Body of pancreas (tissue), 4 donors: Measurements from ENCODE around the gene NCBP2. TPM values are rescaled to one million over a fixed set of nuclear protein-coding genes. Genes with fewer than 3 reads are reported as not detected.

Experiments
- ATAC-seq: fragments of 150-250 bp; one replicate; pipeline ENCODE4 v1.9.1; 2016
- DNase-seq, 4 donors: peaks; one replicate each; pipeline ENCODE4 v3.0.0-alpha.2; 2019
- H3K27ac ChIP-seq, 4 donors: fragments of 200-600 bp; sonication (generic); 1 replicate in 3 of 4; 2 replicates in 1 of 4; pipeline versions ENCODE4 v1.5.1 to v1.6.1; 2016 to 2019; ENCODE audit warnings: mild to moderate bottlenecking in 1 of 4, mixed read lengths in 1 of 4, moderate library complexity in 1 of 4
- H3K27me3 ChIP-seq, 2 donors: fragments of 200-600 bp; sonication (generic); one replicate each; pipeline ENCODE4 v1.6.0; 2016; ENCODE audit warnings: mild to moderate bottlenecking in 1 of 2
- H3K36me3 ChIP-seq, 2 donors: fragments of 200-600 bp; sonication (generic); replicated peaks in 1 of 2; 2 replicates each; pipeline ENCODE4 v1.5.1; 2016; ENCODE audit warnings: low read depth in 2 of 2; ENCODE audit not compliant: insufficient read depth in 1 of 2
- H3K4me1 ChIP-seq: fragments of 200-600 bp; sonication (generic); one replicate; pipeline ENCODE4 v1.6.0; 2016
- H3K4me3 ChIP-seq, 2 donors: fragments of 200-600 bp; sonication (generic); 1 replicate in 1 of 2; 2 replicates in 1 of 2; pipeline ENCODE4 v1.5.1; 2016 to 2019
- H3K9me3 ChIP-seq, 3 donors: fragments of 200-600 bp; sonication (generic); 1 replicate in 2 of 3; 2 replicates in 1 of 3; pipeline ENCODE4 v1.5.1; 2016
- CTCF ChIP-seq, 7 experiments: fragments of 450-650 bp in 4 of 7; fragments of 200-600 bp in 3 of 7; sonication (generic) in 3 of 7; IDR thresholded peaks; one replicate each; pipeline ENCODE4 v1.5.1; 2016 to 2019; ENCODE audit warnings: antibody characterized with exemption in 7 of 7
- POLR2A ChIP-seq, 3 donors: fragments of 450-650 bp; IDR thresholded peaks; one replicate each; pipeline ENCODE4 v1.6.1; 2016; ENCODE audit warnings: antibody characterized with exemption in 3 of 3, mild to moderate bottlenecking in 2 of 3
- WGBS, 2 donors: methylation state at CpG; one replicate each; pipeline ENCODE4 v1.1.5; 2017; 5-methylcytosine and 5-hydroxymethylcytosine counted together
- intact Hi-C: fragments of 100-400 bp; cut with DNase I; formaldehyde crosslinking; loops from one replicate; pipeline ENCODE4 v1.15.1; 2023
- total RNA-seq, 2 donors: library from RNA; depleted of rRNA; stranded (reverse); fragments of >200 nt; gene quantifications; one replicate each; pipeline ENCODE4 v1.1.0, GENCODE V29; 2016

NCBP2 gene
- total RNA-seq, 2 donors from 2014 or later = 6.9 to 19.5 TPM

GRCh38 chr3:196983186-196983585 lies 40.9 kb upstream of the NCBP2 start:
- TF ChIP-seq POLR2A (IDR thresholded peaks at IDR 0.05) (no peak), CTCF (IDR thresholded peaks at IDR 0.05) (no peak)
- ATAC-seq (no peak), DNase-seq (no peak)
- no peaks in the 10 kb centered on the region for H3K27me3 ChIP-seq
- H3K27ac ChIP-seq = no peak overlapping the region
- H3K9me3 ChIP-seq = no peaks in the 10 kb centered on the region
- no peaks in the 10 kb centered on the region for H3K36me3 ChIP-seq
- WGBS, 2 donors = 39 to 63% methylated on average over 1 of the region's 1 CpG
- no peak overlapping the region for H3K4me3 ChIP-seq
- H3K4me1 ChIP-seq = peaks cover 6% of the 10 kb centered on the region
- intact Hi-C loops = loop anchor here (10.0 kb wide), 1 partner anchor 192 kb away; no protein-coding TSS in a partner anchor

GRCh38 chr3:196981657-196982056 lies 39.3 kb upstream of the NCBP2 start:
- H3K36me3 ChIP-seq = no peaks in the 10 kb centered on the region
- TF ChIP-seq POLR2A (IDR thresholded peaks at IDR 0.05) (no peak), CTCF (IDR thresholded peaks at IDR 0.05) (no peak)
- peaks cover 6% of the 10 kb centered on the region for H3K4me1 ChIP-seq
- WGBS, 2 donors = 84 to 91% methylated on average over 13 of the region's 13 CpGs
- DNase-seq (no peak), ATAC-seq (no peak)
- no peaks in the 10 kb centered on the region for H3K9me3 ChIP-seq
- H3K27me3 ChIP-seq = no peaks in the 10 kb centered on the region
- no peak overlapping the region for H3K27ac ChIP-seq
- H3K4me3 ChIP-seq = no peak overlapping the region
- intact Hi-C loops = loop anchor here (10.0 kb wide), 1 partner anchor 193 kb away; no protein-coding TSS in a partner anchor

GRCh38 chr3:196979545-196979944 lies 37.2 kb upstream of the NCBP2 start:
- DNase-seq = no peak
- Histone ChIP-seq H3K27me3 (no peaks in the 10 kb centered on the region), H3K36me3 (no peaks in the 10 kb centered on the region), H3K9me3 (no peaks in the 10 kb centered on the region), H3K4me1 (peaks cover 6% of the 10 kb centered on the region), H3K27ac (no peak overlapping the region), H3K4me3 (no peak overlapping the region)
- ATAC-seq = no peak
- intact Hi-C loops = no loop called here
- TF ChIP-seq CTCF (IDR thresholded peaks at IDR 0.05) = no peak
- no peak for TF ChIP-seq POLR2A (IDR thresholded peaks at IDR 0.05)
- 75% methylated on average over 10 of the region's 10 CpGs for WGBS, 2 donors

- no peak for DNase-seq
- ATAC-seq = no peak
- H3K4me3 ChIP-seq = no peak overlapping the region
- intact Hi-C loops = no loop called here
- WGBS, 2 donors = 52 to 68% methylated on average over 8 to 11 of the region's 11 CpGs
- no peaks in the 10 kb centered on the region for H3K36me3 ChIP-seq
- no peaks in the 10 kb centered on the region for H3K9me3 ChIP-seq
- peaks cover 6% of the 10 kb centered on the region for H3K4me1 ChIP-seq
- H3K27ac ChIP-seq = no peak overlapping the region
- TF ChIP-seq POLR2A (IDR thresholded peaks at IDR 0.05) (no peak), CTCF (IDR thresholded peaks at IDR 0.05) (no peak)
- H3K27me3 ChIP-seq = no peaks in the 10 kb centered on the region
Measured at GRCh38 chr3:196976941-196977340, 34.6 kb upstream of the NCBP2 start.

- intact Hi-C loops = no loop called here
- no peak for TF ChIP-seq CTCF (IDR thresholded peaks at IDR 0.05)
- TF ChIP-seq POLR2A (IDR thresholded peaks at IDR 0.05) = no peak
- Histone ChIP-seq H3K27me3 (no peaks in the 10 kb centered on the region), H3K27ac (no peak overlapping the region), H3K9me3 (no peaks in the 10 kb centered on the region), H3K4me1 (peaks cover 7% of the 10 kb centered on the region), H3K4me3 (no peak overlapping the region), H3K36me3 (no peaks in the 10 kb centered on the region)
- ATAC-seq = no peak
- DNase-seq = no peak
- WGBS, 2 donors = 64 to 72% methylated on average over 4 of the region's 4 CpGs
Measured at GRCh38 chr3:196975349-196975748, 33.0 kb upstream of the NCBP2 start.
